Measurements from ENCODE around the gene CTBP1.

Gene CTBP1

DNA sequence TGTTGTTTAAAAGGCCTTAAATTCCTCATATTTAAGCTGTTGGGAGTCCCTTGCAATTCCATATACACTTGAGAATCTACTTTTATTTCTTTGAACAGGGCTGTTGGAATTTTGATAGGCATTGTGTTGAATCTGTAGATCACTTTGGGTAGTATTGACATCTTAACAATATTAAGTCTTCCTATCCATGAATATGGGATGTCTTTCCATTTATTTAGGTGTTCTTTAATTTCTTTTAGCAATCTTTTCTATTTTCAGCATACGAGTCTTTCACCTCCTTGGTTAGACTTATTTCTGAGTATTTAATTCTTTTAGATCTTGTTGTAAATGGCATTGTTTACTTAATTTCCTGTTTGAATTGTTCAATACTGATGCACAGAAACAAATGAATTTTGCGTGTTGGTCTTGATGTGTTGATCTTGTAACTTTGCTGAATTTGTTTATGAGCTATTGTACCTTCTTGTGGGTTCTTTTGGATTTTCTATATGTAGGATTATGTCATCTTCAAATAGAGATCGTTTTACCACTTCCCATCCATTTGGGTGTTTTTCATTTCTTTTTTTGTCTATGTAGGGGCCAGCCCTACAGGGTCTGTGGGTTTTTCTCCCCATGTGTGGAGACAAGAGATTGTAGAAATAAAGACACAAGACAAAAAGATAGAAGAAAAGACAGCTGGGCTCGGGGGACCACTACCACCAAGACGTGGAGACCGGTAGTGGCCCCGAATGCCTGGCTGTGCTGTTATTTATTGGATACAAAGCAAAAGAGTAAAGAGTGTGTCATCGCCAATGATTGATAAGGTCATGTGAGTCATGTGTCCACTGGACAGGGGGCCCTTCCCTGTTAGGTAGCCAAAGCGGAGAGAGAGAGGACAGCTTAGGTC lies 18.2 kb upstream of the CTBP1 start:
- Mint-ChIP-seq H3K27ac (peak overlapping the region; percentile 89), H3K27me3 (no peaks in the 10 kb centered on the region), H3K9me3 (no peaks in the 10 kb centered on the region), H3K4me1 (peaks cover 15% of the 10 kb centered on the region), H3K36me3 (no peaks in the 10 kb centered on the region), H3K4me3 (peak overlapping the region; percentile 87)
- DNase-seq (ENCODE audit: low spot score in 2 of 2) (no peak), ATAC-seq (ENCODE audit: low read depth) (peak; percentile 52)

DNA sequence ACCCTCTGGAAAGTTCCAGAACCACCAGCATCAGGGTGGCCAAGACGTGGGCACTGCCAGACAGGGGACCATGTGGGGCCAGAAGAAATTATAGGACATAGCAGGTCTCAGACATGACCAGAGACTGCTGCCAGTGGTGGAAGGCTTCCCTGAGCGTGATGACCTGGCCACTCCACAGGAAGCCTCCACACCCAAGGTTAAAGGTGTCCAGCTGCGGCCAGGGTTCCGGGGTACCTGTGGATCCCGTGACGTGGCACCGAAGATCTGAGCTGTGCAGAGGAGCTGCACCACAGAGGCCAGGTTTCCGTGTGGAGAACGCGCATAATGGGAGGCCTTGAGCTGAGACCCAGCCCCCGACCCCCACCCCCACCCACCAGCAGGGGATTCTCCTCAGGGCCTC lies 16.4 kb upstream of the CTBP1 start:
- ATAC-seq (ENCODE audit: low read depth) (no peak), DNase-seq (ENCODE audit: low spot score in 2 of 2) (no peak)
- Mint-ChIP-seq H3K4me3 (no peak overlapping the region), H3K27me3 (no peaks in the 10 kb centered on the region), H3K4me1 (peaks cover 26% of the 10 kb centered on the region), H3K27ac (no peak overlapping the region), H3K36me3 (no peaks in the 10 kb centered on the region), H3K9me3 (no peaks in the 10 kb centered on the region)

DNA sequence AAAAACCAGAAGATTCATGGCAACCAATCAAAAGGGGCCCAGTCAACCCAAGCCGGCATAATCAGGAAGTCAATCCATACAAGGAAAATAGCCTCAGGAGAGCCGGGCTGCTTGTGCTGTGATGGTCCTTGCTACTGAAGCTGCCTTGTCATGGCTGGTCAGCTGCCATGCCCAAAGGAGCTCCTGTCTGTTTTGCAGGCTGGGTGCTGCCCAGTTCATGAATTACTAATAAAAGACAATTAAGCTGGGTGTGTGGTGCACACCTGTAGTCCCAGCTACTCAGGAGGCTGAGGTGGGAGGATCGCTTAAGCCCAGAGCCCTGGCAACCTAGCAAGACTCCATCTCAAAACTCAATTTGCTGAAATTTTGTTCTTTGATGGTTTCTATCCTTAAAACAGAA lies 16.0 kb upstream of the CTBP1 start:
- H3K36me3 Mint-ChIP-seq = no peaks in the 10 kb centered on the region
- H3K27me3 Mint-ChIP-seq = no peaks in the 10 kb centered on the region
- DNase-seq (ENCODE audit: low spot score in 2 of 2) (no peak), ATAC-seq (ENCODE audit: low read depth) (no peak)
- peaks cover 26% of the 10 kb centered on the region for H3K4me1 Mint-ChIP-seq
- H3K27ac Mint-ChIP-seq = no peak overlapping the region
- H3K9me3 Mint-ChIP-seq = no peaks in the 10 kb centered on the region
- no peak overlapping the region for H3K4me3 Mint-ChIP-seq

DNA sequence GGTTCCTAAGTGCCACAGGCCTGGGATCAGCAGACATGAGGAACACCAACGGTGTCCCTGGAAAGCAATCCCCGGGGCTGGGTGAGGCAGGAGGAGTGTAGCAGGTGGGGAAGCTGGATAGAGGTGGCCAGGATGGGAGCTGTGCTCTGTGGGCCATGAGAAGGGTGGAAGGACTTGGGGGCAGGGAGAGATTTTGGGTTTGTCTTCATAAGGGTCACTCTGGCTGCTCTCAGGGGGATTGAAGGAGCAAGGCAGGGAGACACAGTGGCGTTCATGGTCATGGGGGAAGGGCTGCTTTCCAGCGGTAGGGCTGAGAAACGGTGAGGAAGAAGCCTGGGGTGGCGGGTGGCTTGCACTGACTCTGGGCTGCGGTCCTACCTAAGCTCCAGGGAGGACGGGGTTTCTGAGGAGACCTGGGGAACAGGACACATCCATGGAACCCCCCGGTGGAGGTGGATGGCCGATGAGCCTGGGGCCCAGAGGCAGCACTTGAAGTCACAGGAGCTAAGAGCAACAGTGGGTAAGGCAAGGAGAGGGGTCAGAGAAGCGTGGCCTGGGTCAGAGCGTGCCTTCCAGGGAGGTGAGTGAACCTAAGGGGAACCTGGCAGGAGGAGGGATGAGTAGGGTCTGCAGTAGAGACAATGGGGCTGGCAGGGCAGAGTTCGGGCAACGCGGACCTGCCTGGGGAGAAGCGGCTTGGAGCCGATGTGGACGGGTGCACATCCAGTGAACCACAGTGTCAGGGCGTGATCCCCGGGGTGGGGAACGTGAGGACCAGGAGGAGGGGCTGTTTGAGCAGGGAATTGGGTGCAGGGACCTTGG lies 12.4 kb upstream of the CTBP1 start:
- peaks cover 3% of the 10 kb centered on the region for H3K9me3 Mint-ChIP-seq
- no peaks in the 10 kb centered on the region for H3K27me3 Mint-ChIP-seq
- ATAC-seq (ENCODE audit: low read depth) (no peak), DNase-seq (ENCODE audit: low spot score in 2 of 2) (no peak)
- H3K4me1 Mint-ChIP-seq = peaks cover 19% of the 10 kb centered on the region
- H3K4me3 Mint-ChIP-seq = no peak overlapping the region
- peak overlapping the region; percentile 90 for H3K27ac Mint-ChIP-seq
- H3K36me3 Mint-ChIP-seq = peaks cover 2% of the 10 kb centered on the region

DNA sequence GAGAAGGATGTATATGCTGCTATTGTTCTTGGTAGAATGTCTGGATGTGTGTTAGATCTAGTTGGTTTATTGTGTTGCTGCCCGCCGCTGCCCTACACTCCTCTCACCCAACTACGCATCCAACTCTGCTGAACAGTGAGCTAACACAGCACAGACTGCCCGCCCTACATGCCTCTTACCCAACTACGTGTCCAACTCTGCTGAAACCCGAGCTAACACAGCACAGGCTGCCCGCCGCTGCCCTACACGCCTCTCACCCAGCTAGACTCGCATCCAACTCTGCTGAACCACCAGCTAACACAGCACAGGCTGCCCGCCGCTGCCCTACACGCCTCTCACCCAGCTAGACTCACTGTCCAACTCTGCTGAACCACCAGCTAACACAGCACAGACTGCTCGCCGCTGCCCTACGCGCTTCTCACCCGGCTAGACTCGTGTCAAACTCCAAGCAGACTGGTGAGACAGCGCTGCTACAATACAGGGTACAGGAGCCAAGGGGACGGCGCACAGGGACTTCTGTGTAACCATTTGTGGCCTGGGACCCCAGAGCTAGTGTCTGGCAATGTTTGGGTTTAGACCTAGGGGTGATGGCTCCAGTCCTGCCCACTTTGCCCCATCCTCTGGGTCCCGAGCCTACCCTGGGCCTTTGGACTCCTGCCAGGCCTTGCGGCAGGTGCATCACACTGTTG lies 11.6 kb upstream of the CTBP1 start:
- Mint-ChIP-seq H3K9me3 (peaks cover 5% of the 10 kb centered on the region), H3K4me1 (peaks cover 19% of the 10 kb centered on the region), H3K27ac (peak overlapping the region; percentile 90), H3K4me3 (peak overlapping the region; percentile 65), H3K27me3 (no peaks in the 10 kb centered on the region), H3K36me3 (peaks cover 2% of the 10 kb centered on the region)
- no peak for ATAC-seq (ENCODE audit: low read depth)
- no peak for DNase-seq (ENCODE audit: low spot score in 2 of 2)

DNA sequence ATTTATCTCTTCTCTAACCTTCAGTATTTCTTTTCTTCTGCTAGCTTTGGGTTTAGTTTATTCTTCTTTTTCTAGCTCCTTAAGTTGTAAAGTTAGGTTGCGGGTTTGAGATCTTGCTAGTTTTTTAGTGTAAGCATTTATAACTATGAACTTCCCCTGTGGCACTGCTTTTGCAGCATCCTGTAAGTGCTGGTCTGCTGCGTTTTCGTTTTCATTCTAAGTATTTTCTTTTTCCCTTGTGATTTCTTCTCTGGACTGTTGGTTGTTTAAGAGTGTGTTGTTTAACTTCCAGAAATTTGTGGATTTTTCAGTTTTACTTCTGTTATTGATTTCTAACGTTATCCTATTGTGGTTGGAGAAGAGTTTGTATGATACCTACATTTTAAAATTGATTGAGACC lies 11.0 kb upstream of the CTBP1 start:
- no peak for DNase-seq (ENCODE audit: low spot score in 2 of 2)
- no peaks in the 10 kb centered on the region for H3K27me3 Mint-ChIP-seq
- H3K4me1 Mint-ChIP-seq = peaks cover 19% of the 10 kb centered on the region
- H3K9me3 Mint-ChIP-seq = peaks cover 5% of the 10 kb centered on the region
- H3K36me3 Mint-ChIP-seq = peaks cover 2% of the 10 kb centered on the region
- peak overlapping the region; percentile 65 for H3K4me3 Mint-ChIP-seq
- ATAC-seq (ENCODE audit: low read depth) = peak; percentile 59
- H3K27ac Mint-ChIP-seq = peak overlapping the region; percentile 90

DNA sequence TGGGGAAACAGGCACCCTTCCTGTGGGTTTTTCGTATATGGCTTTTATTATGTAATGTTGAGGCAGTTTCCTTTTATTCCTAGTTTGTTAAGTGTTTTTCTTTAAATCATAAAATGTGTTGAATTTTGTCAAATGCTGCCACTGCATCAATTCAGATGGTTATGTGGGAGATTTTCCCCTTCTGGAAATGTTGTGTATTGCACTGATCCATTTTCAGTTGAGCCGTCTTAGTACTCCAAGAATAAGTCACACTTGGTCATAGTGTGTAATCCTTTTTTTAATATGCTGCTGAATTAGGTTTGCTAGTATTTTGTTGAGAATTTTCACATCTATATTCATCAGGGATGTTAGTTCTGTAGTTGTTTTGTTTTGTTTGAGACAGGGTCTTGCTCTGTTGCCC lies 9.5 kb upstream of the CTBP1 start:
- no peaks in the 10 kb centered on the region for H3K27me3 Mint-ChIP-seq
- peaks cover 7% of the 10 kb centered on the region for H3K36me3 Mint-ChIP-seq
- peaks cover 23% of the 10 kb centered on the region for H3K4me1 Mint-ChIP-seq

DNA sequence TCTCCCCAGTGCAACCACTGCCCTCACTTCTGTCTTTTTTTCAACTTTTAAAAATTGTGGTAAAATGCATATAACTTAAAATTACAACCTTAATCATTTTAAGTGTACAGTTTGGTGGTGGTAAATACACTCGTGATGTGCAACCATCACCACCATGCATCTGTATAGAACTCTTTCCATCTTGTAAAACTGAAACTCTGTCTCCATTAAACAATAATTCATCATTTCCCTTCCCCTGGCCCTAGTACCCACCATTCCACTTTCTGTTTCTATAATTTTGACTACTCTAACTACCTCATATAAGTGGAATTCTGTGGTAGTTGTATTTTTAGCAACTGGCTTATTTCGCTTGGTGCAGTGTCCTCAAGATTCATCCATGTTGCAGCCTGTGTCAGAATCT lies 6.8 kb upstream of the CTBP1 start:
- H3K36me3 Mint-ChIP-seq = peaks cover 16% of the 10 kb centered on the region

More for the DNA sequence above, 9.5 kb upstream of the CTBP1 start:
- ATAC-seq (ENCODE audit: low read depth) = no peak
- Mint-ChIP-seq H3K27ac (no peak overlapping the region), H3K4me3 (no peak overlapping the region), H3K9me3 (peaks cover 5% of the 10 kb centered on the region)
- DNase-seq (ENCODE audit: low spot score in 2 of 2) = no peak

DNA sequence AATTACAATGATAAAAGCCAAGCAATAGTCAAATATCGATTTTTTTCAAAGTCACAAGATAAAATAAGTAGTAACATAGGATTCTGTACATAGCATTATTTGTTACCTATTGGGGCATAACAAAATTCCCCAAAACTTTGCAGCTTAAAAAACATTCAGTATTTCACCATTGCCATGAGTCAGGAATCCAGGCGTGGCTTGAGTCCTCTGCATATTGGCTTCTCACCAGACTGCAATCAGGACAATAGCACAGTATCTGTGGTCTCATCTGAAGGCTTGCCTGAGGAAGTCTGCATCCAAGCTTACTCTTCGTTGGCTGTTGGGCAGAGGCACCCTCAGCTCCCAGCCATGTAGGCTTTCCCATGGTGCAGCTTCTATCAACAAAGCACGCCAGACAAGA lies 6.2 kb upstream of the CTBP1 start:
- H3K9me3 Mint-ChIP-seq = peaks cover 5% of the 10 kb centered on the region
- H3K27ac Mint-ChIP-seq = no peak overlapping the region
- peaks cover 24% of the 10 kb centered on the region for H3K4me1 Mint-ChIP-seq
- no peak for DNase-seq (ENCODE audit: low spot score in 2 of 2)
- peaks cover 16% of the 10 kb centered on the region for H3K36me3 Mint-ChIP-seq
- H3K27me3 Mint-ChIP-seq = no peaks in the 10 kb centered on the region
- no peak for ATAC-seq (ENCODE audit: low read depth)
- no peak overlapping the region for H3K4me3 Mint-ChIP-seq

More for the DNA sequence above, 6.8 kb upstream of the CTBP1 start:
- Mint-ChIP-seq H3K27me3 (no peaks in the 10 kb centered on the region), H3K4me3 (no peak overlapping the region), H3K27ac (no peak overlapping the region), H3K4me1 (peaks cover 24% of the 10 kb centered on the region), H3K9me3 (peaks cover 5% of the 10 kb centered on the region)
- ATAC-seq (ENCODE audit: low read depth) = no peak
- no peak for DNase-seq (ENCODE audit: low spot score in 2 of 2)

DNA sequence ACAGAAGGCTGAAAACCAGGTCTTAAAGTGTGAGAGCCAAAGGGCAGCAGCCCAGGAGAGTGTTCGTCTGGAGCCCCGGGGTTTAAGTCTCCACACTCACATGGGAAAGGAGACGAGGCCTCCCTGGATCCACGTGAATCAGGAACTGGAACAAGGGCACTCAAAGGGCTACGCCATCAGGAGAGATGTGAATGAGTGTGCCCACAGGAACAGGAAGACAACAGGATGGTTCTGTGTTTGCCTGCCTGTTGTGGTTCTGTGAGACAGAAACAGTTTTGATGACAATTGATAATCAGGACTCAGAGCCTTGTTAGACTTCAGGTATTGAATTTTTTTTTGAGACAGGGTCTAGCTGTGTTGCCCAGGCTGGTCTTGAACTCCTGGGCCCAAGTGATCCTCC lies 4.9 kb upstream of the CTBP1 start:
- H3K4me1 Mint-ChIP-seq = peaks cover 23% of the 10 kb centered on the region
- H3K36me3 Mint-ChIP-seq = peaks cover 16% of the 10 kb centered on the region
- no peak for ATAC-seq (ENCODE audit: low read depth)
- DNase-seq (ENCODE audit: low spot score in 2 of 2) = no peak
- peaks cover 5% of the 10 kb centered on the region for H3K9me3 Mint-ChIP-seq
- H3K27ac Mint-ChIP-seq = no peak overlapping the region
- H3K4me3 Mint-ChIP-seq = no peak overlapping the region
- H3K27me3 Mint-ChIP-seq = no peaks in the 10 kb centered on the region

DNA sequence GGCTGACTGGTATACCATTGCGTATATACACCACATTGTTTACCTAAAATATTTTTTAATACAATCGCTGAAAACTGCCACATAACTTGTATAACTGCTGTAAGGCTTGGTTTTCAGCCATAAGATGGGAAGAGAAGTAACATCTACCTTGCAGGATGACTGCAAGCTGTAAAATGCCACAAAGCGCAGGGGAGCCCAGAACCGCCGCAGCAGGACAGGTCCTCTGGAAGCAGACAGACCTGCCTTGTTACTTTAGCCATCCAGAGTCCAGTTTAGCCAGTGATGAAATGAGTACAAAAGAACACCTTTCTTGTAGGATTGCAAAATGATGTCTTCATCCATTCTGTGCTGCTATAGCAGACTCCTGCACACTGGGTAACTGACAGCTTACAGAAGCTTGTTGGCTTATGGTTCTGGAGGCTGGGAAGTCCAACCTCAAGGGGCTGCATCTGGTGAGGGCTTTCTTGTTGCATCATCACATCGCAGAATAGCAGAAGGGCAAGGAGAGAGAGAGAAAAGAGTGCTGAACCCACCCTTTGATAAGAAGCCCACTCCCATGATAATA lies 4.1 kb upstream of the CTBP1 start:
- Mint-ChIP-seq H3K36me3 (peaks cover 14% of the 10 kb centered on the region), H3K27ac (no peak overlapping the region), H3K9me3 (peaks cover 5% of the 10 kb centered on the region), H3K27me3 (no peaks in the 10 kb centered on the region), H3K4me1 (peaks cover 23% of the 10 kb centered on the region), H3K4me3 (no peak overlapping the region)
- DNase-seq (ENCODE audit: low spot score in 2 of 2) = no peak
- no peak for ATAC-seq (ENCODE audit: low read depth)

DNA sequence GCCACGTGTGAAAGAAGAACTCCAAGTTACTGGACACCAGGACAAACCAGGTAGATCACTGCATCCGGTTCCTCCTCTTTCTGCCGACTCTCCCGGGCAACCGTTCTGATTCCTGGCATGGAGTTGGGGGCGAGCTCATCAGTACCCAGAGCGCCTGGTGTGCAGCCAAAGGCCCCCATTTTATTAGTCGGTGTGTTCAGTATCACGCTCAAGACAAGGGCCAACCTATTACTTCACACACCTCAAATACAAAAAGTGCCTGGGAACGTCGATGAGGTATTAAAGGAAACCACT lies 2.8 kb upstream of the CTBP1 start:
- H3K27ac Mint-ChIP-seq = peak overlapping the region; percentile 14
- peak overlapping the region; percentile 37 for H3K4me3 Mint-ChIP-seq
- H3K27me3 Mint-ChIP-seq = no peaks in the 10 kb centered on the region
- H3K36me3 Mint-ChIP-seq = peaks cover 14% of the 10 kb centered on the region
- H3K9me3 Mint-ChIP-seq = peaks cover 4% of the 10 kb centered on the region
- ATAC-seq (ENCODE audit: low read depth) (no peak), DNase-seq (ENCODE audit: low spot score in 2 of 2) (no peak)
- H3K4me1 Mint-ChIP-seq = peaks cover 29% of the 10 kb centered on the region

DNA sequence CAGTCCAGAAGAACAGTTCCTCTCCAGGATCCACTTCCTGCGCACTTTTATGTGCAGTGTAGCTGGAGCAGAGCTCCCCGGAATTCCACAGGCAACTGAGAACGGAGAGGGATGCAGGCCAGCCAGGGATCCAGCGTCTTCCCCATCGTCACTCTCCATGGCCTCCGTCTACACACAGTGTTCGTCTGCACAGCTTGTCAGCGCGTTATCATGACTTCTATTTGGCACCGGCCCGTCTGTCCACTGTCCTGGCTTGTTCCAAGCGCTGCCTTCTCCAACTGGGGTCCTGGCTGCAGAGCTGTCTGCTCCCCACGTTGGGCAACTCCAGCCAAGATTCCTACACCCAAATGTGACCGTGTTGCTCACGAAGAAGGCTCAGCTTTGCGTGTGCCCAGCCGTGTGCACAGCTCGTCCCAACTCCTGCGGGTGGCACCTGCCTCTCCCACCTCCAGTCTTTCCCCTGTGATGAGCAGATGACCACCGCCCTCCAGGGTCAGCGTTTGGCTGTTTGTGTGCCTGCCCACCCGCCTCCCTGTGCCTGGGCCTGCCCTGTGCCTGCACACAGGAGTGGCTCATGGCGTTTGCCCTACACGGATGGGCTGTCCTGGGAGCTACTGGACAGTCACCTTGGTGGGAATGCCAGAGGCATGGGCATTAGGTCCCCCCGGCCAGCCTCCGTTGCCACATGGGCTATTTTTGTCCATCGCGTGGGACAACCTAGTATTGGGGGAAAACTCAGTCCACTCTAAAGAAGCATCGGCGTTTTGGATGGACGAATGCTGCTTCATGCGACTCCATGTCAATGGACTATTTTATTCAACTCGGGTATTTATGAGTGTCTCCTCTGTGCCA lies 2.2 kb upstream of the CTBP1 start:
- H3K36me3 Mint-ChIP-seq = peaks cover 14% of the 10 kb centered on the region
- DNase-seq (ENCODE audit: low spot score in 2 of 2) (no peak), ATAC-seq (ENCODE audit: low read depth) (no peak)
- peak overlapping the region; percentile 11 for H3K4me3 Mint-ChIP-seq
- no peaks in the 10 kb centered on the region for H3K27me3 Mint-ChIP-seq
- peaks cover 33% of the 10 kb centered on the region for H3K4me1 Mint-ChIP-seq
- H3K9me3 Mint-ChIP-seq = peaks cover 2% of the 10 kb centered on the region
- peak overlapping the region; percentile 97 for H3K27ac Mint-ChIP-seq
